ENCODE data around the gene MATR3.

Gene MATR3

DNA sequence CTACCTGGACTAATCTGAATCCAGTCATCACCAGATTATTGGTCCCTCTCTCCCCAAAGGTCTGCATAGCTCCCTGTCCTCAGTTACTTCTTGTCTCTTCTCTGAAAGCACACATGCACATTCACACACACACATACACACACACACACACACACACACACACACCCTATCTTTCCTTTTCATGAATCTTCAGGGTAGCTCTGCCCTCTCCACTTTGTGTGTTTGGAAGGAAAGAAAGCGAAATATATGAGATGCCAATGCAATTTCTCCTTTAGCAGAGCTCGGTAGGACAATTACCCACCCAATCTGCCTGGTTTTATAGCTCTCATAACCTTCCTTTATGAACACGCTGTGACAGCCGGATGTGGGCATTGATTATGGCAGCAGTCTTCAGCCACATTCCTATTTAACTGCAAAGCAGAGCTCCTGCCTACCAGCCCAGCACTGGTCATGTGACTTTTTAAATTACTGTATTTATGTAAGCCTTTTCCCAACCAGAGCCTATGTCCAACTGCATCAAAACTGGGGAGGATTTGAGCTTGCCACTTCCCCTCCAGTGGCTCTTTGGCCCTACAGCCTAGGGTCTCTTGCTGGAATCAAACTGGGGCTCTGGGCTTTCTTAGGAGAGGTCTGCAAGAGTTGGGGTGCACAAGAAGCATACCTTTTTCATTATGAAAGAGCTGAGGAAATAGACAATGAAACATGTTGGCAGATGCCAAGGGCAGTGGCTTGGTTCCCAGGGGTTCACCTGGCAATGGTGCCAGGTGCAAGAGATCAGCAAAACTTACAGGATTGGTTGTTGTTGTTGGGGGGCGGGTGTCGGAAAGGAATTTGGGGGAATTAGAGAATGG, 20.8 kb upstream of the MATR3 start:
- no peak for DNase-seq (ENCODE audit: low spot score)

DNA sequence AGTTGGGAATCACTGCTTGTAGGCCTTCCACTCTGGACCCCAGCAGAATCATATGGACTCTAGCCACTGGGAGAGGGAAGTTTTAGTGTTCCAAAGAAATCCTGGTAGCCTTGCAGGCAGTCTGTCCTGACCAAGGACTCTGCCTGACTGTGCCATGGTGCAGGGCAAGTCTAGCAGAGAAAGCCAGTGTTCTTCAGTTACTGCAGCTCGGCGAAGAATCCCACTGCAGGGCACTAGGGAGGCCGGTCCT, 20.3 kb upstream of the MATR3 start:
- no peak for DNase-seq (ENCODE audit: low spot score)

DNA sequence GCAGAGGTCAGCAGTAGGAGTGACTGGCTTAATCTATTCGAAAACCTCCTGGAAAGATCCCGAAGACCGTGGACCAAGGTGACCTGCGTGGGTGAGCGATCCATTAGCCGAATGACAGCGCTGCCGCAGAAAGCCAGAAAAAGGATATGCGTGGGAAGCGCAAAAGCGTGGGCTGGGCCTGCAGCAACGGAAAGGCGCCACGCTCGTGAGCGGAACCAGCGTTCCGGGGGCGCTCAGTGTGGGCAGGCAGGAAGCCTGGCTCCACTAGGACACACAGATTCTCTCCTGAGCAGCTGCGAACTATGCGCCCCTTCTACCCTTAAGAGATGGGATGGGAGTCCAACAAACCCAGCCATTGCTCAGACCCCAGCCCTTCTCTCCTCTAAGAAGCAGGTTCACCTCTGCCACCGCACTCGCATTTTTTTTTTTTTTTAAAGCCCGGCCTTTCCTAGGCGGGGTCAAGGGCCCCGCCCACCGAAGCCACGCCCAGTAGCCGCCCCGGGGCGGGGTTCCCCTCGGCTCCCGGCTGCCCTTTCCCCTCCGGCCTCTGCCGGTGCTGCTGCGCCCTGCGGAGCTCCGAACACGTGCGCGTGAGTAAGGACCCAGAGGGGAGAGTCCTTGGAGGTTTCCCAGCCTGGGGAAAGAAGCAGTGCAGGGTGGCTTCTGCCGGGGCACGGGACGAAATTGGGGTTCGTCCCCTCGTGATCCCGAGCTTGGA, 19.8 kb upstream of the MATR3 start:
- DNase-seq (ENCODE audit: low spot score) = peak; percentile 92

DNA sequence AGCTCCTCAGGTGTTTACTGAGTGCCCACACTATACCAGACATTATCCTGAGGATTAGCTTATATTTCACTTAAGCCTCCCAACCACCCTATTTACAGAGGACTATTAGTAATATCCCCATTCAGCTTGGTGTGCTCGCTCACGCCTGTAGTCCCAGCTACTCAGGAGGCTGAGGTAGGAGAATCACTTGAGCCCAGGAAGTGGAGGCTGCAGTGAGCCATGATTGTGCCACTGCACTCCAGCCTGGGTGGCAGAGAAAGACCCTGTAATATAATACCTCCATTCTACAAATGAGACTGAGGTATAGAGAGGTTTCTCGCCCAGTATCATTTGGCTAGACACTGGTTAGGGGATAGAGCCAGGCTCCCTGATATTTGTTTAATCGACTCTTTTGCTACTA, 18.0 kb upstream of the MATR3 start:
- no peak for DNase-seq (ENCODE audit: low spot score)

DNA sequence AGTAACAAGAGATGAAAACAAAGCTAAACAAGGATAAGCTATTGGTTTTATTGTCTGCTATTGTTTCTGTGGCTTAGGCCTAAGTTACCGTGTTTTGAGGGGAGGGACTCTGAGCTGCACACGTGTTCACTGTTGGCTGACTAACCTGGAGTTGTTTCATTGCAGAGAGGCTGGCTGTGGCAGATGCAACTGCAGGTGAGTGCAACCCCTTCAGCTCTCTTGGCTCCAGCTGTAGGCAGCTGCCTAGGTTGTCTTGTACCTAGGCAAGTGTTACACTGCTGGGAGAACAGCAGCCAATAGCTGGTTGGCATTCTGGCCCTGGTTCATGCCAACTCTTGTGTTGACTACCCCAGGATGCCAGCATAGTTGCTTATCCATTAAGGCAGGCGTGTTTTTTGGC, 17.6 kb upstream of the MATR3 start:
- peak; percentile 52 for DNase-seq (ENCODE audit: low spot score)

DNA sequence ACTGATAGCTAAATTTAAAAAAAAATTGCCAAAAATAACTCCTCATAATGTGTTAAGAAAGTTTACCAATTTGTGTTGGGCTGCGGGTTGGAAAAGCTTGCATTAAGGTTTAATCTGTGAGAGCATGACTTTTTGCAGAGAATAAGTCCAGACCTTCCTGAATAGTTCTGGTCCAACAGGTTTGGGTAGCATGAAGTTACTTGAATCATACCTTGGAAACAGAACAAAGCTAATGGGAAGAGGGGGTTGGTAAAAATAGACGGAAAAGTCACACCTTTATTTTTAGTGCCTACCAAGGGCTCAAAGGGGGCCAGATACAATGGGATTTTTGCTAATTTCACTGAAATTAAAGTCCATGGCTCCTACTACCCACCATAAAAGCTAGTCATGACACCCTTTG, 17.1 kb upstream of the MATR3 start:
- no peak for DNase-seq (ENCODE audit: low spot score)

DNA sequence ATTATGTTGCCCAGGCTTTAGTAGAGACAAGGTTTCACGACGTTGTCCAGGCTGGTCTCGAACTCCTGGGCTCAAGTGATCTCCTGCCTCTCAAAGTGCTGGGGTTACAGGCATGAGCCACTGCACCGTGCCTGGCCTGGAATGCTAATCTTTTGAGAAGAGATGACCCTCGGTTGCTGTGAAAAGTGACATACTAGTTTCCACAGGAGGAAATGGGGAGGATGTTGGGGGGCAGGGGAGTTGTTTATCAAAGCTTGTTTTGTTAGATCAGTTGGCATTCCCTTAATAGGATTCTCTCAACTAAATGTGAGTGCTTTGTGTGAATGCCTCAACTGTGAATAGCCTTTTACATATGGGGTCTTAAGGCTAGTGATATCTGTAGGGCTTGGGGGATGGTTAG, 16.4 kb upstream of the MATR3 start:
- no peak for DNase-seq (ENCODE audit: low spot score)

DNA sequence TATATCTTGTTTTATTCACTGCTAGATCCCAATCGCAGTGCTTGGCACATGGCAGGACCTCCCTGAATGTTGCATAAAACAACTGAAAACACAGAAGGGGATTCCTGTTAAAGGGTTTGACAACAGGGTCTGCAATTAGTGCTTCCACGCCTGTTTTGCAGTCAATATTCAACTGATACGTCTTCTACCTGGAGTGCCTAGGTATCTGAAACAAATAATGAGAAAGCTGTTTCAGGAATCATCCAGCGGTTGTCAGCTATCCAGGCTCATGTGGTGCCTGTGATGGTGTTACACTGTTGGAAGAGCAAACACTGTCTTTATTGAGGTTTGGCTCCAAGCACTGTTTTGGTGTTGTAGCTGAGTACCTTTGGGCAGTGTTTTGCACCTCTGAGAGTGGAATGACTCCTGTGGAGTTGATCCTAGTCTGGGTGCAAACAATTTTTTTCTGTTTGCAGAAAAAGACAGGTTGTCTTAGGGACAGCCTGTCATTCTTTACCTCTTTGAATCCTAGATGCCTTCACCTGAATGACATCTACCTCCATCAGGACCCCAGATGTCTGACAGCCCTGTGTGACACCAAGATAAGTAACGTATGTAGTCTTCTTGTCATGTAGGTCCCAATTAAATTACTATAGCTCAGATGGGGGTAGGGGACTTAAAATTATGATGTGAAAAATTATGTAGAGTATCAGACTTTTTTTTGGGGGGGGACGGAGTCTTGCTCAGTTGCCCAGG, 14.8 kb upstream of the MATR3 start:
- no peak for DNase-seq (ENCODE audit: low spot score)

DNA sequence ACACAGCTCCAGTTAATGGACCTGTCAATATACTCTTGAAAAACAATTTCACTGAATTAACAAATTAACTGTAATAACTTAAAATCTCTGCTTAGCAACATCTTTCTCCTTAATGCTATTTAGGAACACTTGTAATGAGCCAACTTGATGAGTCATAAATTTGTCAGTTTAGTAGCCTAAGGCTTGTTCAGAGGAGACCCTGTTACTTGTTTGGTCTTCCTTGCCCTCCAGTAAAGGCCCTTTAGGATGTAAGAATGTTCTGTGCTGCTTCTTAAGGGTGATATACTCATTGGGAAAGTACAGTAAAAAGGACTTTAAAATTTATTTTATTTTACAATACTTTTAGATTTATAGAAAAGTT, 11.4 kb upstream of the MATR3 start:
- no peak for DNase-seq (ENCODE audit: low spot score)

DNA sequence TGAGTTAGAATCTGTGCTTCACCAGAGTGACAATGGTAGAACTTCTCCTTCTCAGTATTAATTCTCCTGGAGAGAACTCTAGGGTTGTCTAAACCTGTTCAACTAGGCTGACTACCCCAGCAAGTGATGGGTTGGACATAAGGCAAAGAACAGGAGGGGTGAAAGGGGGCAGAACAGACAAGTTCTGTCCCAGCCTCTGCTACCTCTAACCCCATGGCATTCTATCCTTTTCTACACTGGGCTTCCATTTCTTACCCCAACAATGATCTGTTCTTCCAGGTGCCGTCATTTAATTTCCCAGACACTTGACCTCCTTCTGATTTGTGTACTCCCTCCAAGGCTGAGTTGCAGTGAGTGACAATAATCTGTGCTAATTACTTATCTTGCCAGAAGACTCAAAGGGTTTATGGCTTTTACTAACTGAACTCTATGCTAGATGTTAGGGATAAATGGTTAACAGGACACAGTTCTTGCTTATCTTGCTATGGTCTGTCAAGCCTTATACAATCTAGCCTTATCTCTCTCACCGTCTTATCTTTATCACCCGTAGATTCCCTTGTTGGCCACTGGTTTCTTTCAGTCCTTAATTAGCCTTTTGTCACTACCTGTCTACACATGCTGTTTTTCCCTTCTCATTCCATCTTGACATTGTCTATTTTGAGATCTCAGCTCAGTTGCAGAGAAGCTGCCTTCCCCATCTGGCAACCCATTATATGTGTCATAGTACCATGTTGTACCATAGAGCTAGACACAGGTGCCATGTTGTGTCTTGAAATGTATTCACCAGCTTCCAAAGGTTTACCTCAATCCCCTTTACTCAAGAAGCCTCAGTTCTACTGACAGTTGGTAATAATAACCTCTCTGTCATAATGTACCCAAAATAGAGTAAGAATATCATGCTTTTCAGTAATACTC, 10.0 kb upstream of the MATR3 start:
- no peak for DNase-seq (ENCODE audit: low spot score)

DNA sequence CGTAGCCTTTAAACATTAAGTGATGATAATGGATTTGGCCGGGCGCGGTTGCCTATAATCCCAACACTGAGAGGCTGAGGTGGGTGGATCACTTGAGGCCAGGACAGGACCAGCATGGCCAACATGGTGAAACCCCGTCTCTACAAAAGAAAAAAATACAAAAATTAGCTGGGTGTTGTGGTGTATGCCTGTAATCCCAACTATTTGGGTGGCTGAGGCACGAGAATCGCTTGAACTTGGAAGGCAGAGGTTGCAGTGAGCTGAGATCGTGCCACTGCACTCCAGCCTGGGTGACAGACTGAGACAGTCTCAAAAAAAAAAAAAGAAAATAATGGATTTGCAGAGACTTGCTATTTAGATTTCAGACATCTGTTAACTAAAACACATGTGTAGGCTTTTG, 9.2 kb upstream of the MATR3 start:
- no peak for DNase-seq (ENCODE audit: low spot score)

DNA sequence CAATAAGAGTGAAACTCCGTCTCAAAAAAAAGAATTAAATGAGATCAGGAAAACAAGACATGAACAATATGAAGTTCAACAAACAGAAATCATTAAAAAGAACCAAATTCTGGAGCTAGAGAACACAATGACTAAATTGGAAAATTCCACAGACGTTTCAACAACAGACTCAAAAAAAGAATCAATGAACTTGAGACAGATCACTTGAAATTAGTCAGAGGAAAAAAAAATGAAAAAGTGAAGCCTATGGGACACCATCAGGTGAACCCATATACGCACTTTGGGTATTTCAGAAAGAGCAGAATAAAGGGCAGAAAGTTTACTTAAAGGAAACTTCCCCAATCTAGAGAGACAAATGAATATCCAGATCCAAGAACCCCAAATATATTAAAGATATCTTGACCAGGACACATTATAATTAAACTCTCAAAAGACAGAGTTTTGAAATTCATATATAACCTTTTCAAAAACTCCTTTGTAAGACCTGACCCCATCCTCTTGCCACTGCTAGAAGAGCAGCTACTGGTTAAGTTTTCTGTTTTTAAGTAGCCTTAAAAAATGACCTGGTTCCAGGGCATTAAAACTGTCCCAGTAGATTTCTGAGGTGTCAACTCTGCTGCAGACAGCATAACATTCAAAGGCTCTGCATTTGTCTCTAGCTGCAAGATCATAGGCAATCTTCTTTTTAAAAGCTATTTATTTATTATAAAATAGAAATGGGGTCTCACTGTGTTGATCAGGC, 7.7 kb upstream of the MATR3 start:
- no peak for DNase-seq (ENCODE audit: low spot score)

DNA sequence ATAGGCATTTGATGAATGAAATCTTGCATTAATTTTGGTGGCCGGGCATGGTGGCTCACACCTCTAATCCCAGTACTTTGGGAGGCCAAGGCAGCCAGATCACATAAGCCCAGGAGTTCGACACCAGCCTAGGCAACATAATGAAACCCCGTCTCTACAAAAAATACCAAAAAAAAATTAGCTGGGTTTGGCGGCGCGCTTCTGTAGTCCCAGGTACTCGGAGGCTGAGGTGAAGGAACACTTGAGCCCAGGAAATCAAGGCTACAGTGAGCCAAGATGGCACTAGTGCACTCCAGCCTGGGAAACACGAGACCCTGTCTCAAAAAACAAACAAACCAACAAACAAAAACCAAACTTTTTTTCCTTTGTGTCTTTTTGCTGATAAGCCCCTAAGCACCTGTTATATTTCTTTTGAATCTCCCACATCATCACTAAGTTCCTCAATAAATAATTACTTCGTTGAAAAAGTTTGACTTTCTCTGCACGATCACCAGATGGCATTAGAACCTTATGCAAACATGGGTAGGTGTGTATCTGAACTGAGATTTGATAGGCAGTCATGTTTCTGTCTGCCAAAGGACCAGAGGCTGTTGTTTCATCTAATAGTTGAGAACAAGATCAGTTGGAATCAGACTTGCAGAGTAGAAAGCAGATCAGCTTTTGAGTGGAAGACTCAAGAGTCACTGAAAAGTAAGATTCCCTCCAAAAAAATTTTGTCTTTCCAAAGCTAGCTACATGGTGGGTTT, 5.5 kb upstream of the MATR3 start:
- DNase-seq (ENCODE audit: low spot score) = no peak

DNA sequence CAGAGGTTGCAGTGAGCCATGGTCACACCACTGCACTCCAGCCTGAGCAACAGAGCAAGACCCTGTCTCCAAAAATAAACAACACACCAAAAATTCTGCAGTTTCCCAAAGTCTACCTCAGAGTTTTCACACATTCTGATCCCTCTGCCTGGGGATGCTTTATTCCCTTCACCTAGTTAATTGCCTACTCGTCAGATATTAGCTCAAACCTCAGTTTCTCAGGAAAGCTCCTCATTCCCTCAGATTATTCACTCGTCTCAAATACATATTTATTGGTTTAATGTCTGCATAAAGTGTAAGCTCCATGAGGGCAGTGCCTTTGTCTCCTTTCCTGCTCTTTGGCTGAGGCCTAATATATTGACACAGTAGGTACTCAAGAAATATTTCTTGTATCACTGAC, 2.5 kb upstream of the MATR3 start:
- no peak for DNase-seq (ENCODE audit: low spot score)

DNA sequence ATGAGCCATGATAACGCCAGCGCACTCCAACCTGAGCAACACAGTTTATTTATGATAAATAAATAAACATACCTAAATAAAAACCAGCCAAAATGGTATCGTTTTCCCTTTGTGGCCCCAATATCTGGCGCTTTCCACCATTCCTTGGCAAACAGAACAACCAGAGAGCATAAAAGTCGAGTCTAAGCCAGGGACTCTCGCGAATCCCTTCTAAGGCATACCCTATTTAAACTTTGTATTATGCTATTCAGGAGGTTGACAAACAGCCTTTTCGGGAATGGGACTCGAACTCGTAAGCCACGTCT, 386 bp upstream of the MATR3 start:
- no peak for DNase-seq (ENCODE audit: low spot score)

DNA sequence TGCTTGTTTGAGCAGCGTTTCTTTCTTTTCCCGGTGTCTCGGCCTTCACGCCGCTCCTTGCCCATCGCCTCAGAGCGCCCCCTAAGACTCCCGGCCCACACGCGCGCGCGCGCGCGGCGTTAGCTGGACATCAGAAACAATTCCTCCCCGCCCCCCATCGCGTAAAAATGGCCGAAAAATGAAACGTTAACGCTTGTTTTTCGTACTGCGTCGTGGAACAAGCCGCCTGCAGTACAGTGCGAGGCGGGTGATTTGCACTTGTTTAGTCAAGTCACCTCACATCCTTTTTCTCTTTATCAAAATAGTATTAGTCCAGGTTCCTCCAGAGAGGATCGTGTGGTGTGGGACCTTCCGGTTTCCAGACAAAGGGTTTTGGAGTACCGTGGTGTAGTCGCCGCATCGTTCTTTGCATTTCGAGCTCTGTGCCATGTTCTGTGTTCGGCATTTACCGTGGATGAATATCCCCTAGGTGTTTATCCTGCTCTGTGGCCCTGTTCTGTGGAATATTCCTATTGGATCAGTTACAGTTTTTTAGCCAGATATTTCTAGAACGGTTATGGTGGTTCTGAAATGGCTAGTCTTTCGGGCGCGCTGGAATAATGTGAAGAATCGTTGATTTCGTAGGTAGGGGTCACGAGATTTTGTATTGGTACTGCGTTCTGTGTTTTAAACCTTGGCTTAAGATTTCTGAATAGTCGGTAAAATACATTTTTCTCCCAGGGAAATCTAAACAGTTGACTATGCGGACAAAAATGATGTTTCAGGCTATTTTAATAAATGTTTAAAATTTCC, 1.0 kb downstream of the MATR3 start:
- DNase-seq (ENCODE audit: low spot score) = no peak

DNA sequence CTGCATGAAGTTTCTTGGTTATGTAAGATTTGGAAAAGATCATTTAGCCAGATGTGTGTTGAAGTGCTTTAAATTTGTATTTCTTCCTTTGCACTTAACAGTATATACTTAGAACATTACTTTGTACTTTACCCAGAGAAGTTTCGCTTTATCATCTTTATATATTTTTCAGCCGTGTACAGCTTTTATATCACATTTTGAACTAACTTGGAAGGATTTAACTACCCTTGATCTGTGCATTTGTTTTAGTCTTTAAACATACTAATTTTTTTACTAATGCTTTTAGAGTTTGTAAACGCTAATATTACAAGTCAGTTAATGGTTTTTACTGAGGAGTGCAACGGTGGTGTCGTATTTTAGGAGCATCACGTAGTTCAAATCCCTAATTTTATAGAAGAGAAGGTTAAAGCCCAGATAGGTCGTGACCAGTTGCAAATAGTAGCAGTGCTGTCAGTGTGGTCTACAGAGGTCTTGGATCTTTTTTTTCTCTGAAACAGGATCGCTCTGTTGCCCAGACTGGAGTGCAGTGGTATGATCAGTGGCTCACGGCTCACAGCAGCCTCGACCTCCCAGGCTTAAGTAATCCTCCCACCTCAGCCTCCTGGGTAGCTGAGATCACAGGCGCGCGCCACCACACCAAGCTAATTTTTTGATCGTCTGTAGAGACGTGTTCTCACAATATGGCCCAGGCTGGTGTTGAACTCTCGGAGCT, 2.0 kb downstream of the MATR3 start:
- DNase-seq (ENCODE audit: low spot score) = peak; percentile 47

DNA sequence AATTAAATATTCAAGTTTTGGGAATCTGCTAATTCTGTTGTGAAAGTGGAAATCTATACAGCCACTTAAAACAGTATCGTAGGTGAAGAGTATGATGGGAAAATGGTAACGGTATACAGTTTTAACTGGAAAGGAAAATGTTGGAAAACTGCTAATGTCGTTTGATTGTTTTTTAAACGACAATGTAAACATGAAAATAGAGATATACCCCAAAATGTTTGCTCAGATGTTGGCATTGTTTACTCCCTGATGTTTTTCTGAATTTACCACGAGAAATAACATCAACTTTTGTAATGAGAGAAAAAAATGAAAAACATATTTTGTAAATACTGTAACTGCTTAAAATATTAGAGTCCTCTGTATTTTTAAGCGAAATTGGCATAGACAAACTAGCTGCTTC, 2.7 kb downstream of the MATR3 start:
- no peak for DNase-seq (ENCODE audit: low spot score)

DNA sequence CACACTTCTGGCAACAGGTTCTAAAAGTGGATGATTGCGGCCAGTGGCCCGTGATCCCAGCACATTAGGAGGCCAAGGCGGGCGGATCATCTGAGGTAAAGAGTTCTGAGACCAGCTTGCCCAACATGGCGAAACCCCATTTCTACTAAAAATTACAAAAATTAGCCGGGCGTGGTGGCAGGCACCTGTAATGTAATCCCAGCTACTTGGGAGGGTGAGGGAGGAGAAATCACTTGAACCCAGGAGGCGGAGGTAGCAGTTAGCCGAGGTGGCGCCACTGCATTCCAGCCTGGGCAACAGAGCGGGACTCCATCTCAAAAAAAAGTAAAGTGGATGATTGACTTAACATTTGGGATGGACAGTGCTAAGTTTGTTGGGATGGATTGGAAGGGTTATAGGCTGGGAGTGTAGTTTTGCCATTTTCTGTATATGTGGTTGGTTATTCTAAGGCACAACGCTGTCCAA, 3.4 kb downstream of the MATR3 start:
- DNase-seq (ENCODE audit: low spot score) = no peak
